HL-60 (cell line): ENCODE results near the gene MEAK7.

Experiments
- CTCF ChIP-seq: IDR thresholded peaks from one replicate; pipeline ENCODE4 v1.5.1; 2011; ENCODE audit warnings: low read length, control low read depth, inconsistent platforms; ENCODE audit not compliant: insufficient read depth
- TF ChIP-seq, protein P1 (sequence below): IDR thresholded peaks from 2 replicates; pipeline ENCODE4 v1.6.1; 2012; ENCODE audit warnings: low read depth; ENCODE audit not compliant: insufficient replicate concordance

GRCh38 chr16:84471316-84471715, 33.1 kb downstream of the MEAK7 start:
- TF ChIP-seq CTCF = no peak
- TF ChIP-seq, protein P1, sequence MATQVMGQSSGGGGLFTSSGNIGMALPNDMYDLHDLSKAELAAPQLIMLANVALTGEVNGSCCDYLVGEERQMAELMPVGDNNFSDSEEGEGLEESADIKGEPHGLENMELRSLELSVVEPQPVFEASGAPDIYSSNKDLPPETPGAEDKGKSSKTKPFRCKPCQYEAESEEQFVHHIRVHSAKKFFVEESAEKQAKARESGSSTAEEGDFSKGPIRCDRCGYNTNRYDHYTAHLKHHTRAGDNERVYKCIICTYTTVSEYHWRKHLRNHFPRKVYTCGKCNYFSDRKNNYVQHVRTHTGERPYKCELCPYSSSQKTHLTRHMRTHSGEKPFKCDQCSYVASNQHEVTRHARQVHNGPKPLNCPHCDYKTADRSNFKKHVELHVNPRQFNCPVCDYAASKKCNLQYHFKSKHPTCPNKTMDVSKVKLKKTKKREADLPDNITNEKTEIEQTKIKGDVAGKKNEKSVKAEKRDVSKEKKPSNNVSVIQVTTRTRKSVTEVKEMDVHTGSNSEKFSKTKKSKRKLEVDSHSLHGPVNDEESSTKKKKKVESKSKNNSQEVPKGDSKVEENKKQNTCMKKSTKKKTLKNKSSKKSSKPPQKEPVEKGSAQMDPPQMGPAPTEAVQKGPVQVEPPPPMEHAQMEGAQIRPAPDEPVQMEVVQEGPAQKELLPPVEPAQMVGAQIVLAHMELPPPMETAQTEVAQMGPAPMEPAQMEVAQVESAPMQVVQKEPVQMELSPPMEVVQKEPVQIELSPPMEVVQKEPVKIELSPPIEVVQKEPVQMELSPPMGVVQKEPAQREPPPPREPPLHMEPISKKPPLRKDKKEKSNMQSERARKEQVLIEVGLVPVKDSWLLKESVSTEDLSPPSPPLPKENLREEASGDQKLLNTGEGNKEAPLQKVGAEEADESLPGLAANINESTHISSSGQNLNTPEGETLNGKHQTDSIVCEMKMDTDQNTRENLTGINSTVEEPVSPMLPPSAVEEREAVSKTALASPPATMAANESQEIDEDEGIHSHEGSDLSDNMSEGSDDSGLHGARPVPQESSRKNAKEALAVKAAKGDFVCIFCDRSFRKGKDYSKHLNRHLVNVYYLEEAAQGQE = no peak
